ENCODE measurements around the gene SFXN3. TPM values are rescaled to one million over a fixed set of nuclear protein-coding genes. Genes with fewer than 3 reads are reported as not detected.

The SFXN3 gene
- total and polyA plus RNA-seq, 2 of the 13 experiments (the other 11 are each of a cell fraction or from before 2014, with no cell fraction given): 16.8 to 71.5 TPM

DNA sequence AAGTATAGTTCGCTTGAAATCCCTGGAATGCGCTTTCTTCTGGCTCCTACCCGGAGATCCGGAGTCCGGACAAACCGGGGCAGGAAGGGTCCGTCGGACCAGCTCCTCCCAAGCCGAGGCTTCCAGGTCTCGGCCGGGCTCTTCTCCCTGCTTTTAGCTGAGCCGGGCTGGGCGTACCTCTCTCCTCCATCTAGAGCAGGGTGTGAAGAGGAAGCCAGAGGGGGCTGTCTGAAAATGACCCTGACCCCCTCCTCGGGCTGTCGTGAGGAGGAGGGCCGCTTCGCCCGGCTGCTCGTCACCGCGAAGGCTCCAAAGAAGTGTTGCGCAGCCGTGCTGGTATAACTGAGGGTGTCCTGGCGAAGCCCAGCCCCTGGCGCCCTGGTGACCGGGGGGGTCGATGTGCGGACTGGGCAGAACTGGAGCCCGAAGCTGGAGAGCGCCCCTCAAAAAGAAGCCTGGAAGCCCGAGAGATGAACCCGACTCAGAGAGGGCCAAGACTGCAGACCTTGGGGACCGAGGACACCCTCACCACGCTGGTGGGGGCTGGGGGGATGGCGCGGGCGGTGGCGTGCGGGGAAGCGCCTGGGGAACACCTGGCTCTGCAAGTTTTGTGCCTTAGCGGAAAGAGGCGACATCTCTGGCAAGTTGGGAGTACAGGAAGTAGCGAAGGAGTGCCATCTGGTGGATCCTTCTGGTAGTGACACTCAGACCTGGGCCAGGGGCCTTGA lies 36.5 kb downstream of the SFXN3 start (continued):
- TF ChIP-seq PRDM4 (CRISPR knock-in tag; IDR thresholded peaks at IDR 0.05; ENCODE audit: borderline replicate concordance): no peak
- TF ChIP-seq HNF4G (IDR thresholded peaks at IDR 0.05; ENCODE audit: borderline replicate concordance, low read depth, low read length): no peak
- no peak for TF ChIP-seq HNF4G (CRISPR knock-in tag; IDR thresholded peaks at IDR 0.05; ENCODE audit: borderline replicate concordance, low read depth)
- TF ChIP-seq, protein P1, sequence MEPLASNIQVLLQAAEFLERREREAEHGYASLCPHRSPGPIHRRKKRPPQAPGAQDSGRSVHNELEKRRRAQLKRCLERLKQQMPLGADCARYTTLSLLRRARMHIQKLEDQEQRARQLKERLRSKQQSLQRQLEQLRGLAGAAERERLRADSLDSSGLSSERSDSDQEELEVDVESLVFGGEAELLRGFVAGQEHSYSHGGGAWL (CRISPR knock-in tag; IDR thresholded peaks at IDR 0.05): 0 out of 2 replicates have a peak, but pooled peaks have one; percentile 27
- no peak for TF ChIP-seq KDM1A (CRISPR knock-in tag; IDR thresholded peaks at IDR 0.05)
- TF ChIP-seq, protein P2, sequence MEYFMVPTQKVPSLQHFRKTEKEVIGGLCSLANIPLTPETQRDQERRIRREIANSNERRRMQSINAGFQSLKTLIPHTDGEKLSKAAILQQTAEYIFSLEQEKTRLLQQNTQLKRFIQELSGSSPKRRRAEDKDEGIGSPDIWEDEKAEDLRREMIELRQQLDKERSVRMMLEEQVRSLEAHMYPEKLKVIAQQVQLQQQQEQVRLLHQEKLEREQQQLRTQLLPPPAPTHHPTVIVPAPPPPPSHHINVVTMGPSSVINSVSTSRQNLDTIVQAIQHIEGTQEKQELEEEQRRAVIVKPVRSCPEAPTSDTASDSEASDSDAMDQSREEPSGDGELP (IDR thresholded peaks at IDR 0.05; ENCODE audit: borderline replicate concordance, low read depth): peak; percentile 44; the same call in 1 of the 2 replicates
- TF ChIP-seq, protein P3, sequence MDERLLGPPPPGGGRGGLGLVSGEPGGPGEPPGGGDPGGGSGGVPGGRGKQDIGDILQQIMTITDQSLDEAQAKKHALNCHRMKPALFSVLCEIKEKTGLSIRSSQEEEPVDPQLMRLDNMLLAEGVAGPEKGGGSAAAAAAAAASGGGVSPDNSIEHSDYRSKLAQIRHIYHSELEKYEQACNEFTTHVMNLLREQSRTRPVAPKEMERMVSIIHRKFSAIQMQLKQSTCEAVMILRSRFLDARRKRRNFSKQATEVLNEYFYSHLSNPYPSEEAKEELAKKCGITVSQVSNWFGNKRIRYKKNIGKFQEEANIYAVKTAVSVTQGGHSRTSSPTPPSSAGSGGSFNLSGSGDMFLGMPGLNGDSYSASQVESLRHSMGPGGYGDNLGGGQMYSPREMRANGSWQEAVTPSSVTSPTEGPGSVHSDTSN (CRISPR knock-in tag; IDR thresholded peaks at IDR 0.05): no peak
- no peak for TF ChIP-seq THRA (CRISPR knock-in tag; IDR thresholded peaks at IDR 0.05; ENCODE audit: borderline replicate concordance)
- TF ChIP-seq GTF3A (CRISPR knock-in tag; conservative IDR thresholded peaks at IDR 0.05): no peak
- TF ChIP-seq ZFP37 (CRISPR knock-in tag; IDR thresholded peaks at IDR 0.05; ENCODE audit: borderline replicate concordance): no peak
- peak; percentile 25; the same call in 1 of the 2 replicates for TF ChIP-seq ZFY (CRISPR knock-in tag; IDR thresholded peaks at IDR 0.05)
- TF ChIP-seq, protein P4, sequence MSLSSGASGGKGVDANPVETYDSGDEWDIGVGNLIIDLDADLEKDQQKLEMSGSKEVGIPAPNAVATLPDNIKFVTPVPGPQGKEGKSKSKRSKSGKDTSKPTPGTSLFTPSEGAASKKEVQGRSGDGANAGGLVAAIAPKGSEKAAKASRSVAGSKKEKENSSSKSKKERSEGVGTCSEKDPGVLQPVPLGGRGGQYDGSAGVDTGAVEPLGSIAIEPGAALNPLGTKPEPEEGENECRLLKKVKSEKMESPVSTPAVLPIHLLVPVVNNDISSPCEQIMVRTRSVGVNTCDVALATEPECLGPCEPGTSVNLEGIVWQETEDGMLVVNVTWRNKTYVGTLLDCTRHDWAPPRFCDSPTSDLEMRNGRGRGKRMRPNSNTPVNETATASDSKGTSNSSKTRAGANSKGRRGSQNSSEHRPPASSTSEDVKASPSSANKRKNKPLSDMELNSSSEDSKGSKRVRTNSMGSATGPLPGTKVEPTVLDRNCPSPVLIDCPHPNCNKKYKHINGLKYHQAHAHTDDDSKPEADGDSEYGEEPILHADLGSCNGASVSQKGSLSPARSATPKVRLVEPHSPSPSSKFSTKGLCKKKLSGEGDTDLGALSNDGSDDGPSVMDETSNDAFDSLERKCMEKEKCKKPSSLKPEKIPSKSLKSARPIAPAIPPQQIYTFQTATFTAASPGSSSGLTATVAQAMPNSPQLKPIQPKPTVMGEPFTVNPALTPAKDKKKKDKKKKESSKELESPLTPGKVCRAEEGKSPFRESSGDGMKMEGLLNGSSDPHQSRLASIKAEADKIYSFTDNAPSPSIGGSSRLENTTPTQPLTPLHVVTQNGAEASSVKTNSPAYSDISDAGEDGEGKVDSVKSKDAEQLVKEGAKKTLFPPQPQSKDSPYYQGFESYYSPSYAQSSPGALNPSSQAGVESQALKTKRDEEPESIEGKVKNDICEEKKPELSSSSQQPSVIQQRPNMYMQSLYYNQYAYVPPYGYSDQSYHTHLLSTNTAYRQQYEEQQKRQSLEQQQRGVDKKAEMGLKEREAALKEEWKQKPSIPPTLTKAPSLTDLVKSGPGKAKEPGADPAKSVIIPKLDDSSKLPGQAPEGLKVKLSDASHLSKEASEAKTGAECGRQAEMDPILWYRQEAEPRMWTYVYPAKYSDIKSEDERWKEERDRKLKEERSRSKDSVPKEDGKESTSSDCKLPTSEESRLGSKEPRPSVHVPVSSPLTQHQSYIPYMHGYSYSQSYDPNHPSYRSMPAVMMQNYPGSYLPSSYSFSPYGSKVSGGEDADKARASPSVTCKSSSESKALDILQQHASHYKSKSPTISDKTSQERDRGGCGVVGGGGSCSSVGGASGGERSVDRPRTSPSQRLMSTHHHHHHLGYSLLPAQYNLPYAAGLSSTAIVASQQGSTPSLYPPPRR (CRISPR knock-in tag; IDR thresholded peaks at IDR 0.05; ENCODE audit: borderline replicate concordance): no peak
- no peak for TF ChIP-seq ZBTB1 (CRISPR knock-in tag; IDR thresholded peaks at IDR 0.05; ENCODE audit: borderline replicate concordance)
- TF ChIP-seq ZBTB3 (CRISPR knock-in tag; IDR thresholded peaks at IDR 0.05; ENCODE audit: borderline replicate concordance, low read depth): no peak
